WTC11 (cell line): ENCODE results near the gene EIF2S1. TPM values are rescaled to one million over a fixed set of nuclear protein-coding genes. Genes with fewer than 3 reads are reported as not detected.
"Not testable (repeated sequence)": the region's sequence is repeated elsewhere in the genome, so short reads cannot be mapped to it uniquely, and the experiment has no call there.

Source experiments
- ATAC-seq: fragments of 200-7000 bp; cut with Tn5 transposase; 2 replicates; pipeline ENCODE4 v1.10.0; 2021; ENCODE audit warnings: mild to moderate bottlenecking, moderate library complexity
- CTCF ChIA-PET: fragments of 300-600 bp; sonication (Branson Sonifier 250); formaldehyde crosslinking; loops from one replicate; lab custom pipeline; 2021; ENCODE audit warnings: antibody characterized with exemption; lab: Charles Lee
- POLR2A ChIA-PET: fragments of 350-600 bp; sonication (Branson Sonifier 250); formaldehyde crosslinking; loops from one replicate; lab custom pipeline; 2021; ENCODE audit warnings: antibody characterized with exemption; lab: Charles Lee
- DNase-seq: peaks from one replicate; pipeline ENCODE4 v3.0.0; 2021; ENCODE audit warnings: low spot score
- H3K27ac Mint-ChIP-seq: 2 replicates; pipeline ENCODE4 v1.8.0; 2021; ENCODE audit warnings: mixed read lengths
- H3K27me3 Mint-ChIP-seq: 2 replicates; pipeline ENCODE4 v1.8.0; 2021; ENCODE audit warnings: low read depth, mild to moderate bottlenecking, moderate library complexity, mixed read lengths
- H3K36me3 Mint-ChIP-seq: 2 replicates; pipeline ENCODE4 v1.8.0; 2021; ENCODE audit warnings: mixed read lengths
- H3K4me1 Mint-ChIP-seq: 2 replicates; pipeline ENCODE4 v1.8.0; 2022; ENCODE audit warnings: mixed read lengths
- H3K4me3 Mint-ChIP-seq: 2 replicates; pipeline ENCODE4 v1.8.0; 2021; ENCODE audit warnings: mild to moderate bottlenecking, moderate library complexity, mixed read lengths
- H3K9me3 Mint-ChIP-seq: 2 replicates; pipeline ENCODE4 v1.8.0; 2021; ENCODE audit warnings: mixed read lengths
- CREB1 ChIP-seq: sonication (generic); formaldehyde crosslinking; IDR thresholded peaks from 2 replicates; pipeline ENCODE4 v1.8.0; 2023; ENCODE audit warnings: mild to moderate bottlenecking, missing genetic modification reagents
- ESRRA ChIP-seq: sonication (generic); formaldehyde crosslinking; IDR thresholded peaks from 2 replicates; pipeline ENCODE4 v1.8.1; 2022; ENCODE audit warnings: mild to moderate bottlenecking, missing genetic modification reagents, borderline replicate concordance
- FOXP1 ChIP-seq: sonication (generic); formaldehyde crosslinking; IDR thresholded peaks from 2 replicates; pipeline ENCODE4 v1.8.0; 2022; ENCODE audit warnings: missing genetic modification reagents, mild to moderate bottlenecking, moderate library complexity, borderline replicate concordance
- HMGA2 ChIP-seq: fragments of 250-450 bp; sonication (Bioruptor Pico); IDR thresholded peaks from 2 replicates; pipeline ENCODE4 v1.4.0; 2021; ENCODE audit warnings: mild to moderate bottlenecking, moderate library complexity
- MLX ChIP-seq: sonication (generic); formaldehyde crosslinking; IDR thresholded peaks from 2 replicates; pipeline ENCODE4 v1.8.1; 2023; ENCODE audit warnings: mild to moderate bottlenecking, missing genetic modification reagents, moderate library complexity
- NFE2L1 ChIP-seq: sonication (generic); formaldehyde crosslinking; IDR thresholded peaks from 2 replicates; pipeline ENCODE4 v1.8.1; 2023; ENCODE audit warnings: missing genetic modification reagents
- PREB ChIP-seq: sonication (generic); formaldehyde crosslinking; IDR thresholded peaks from 2 replicates; pipeline ENCODE4 v1.8.1; 2022; ENCODE audit warnings: mild to moderate bottlenecking, missing genetic modification reagents, moderate library complexity, borderline replicate concordance
- SOX15 ChIP-seq: fragments of 250-450 bp; sonication (Bioruptor Pico); IDR thresholded peaks from 2 replicates; pipeline ENCODE4 v1.9.0; 2021; ENCODE audit warnings: mild to moderate bottlenecking
- ZNF138 ChIP-seq: sonication (generic); formaldehyde crosslinking; conservative IDR thresholded peaks from 2 replicates; pipeline ENCODE4 v1.8.1; 2022; ENCODE audit warnings: mild to moderate bottlenecking, moderate library complexity, missing genetic modification reagents
- ZNF219 ChIP-seq: sonication (generic); formaldehyde crosslinking; IDR thresholded peaks from 2 replicates; pipeline ENCODE4 v1.8.0; 2023; ENCODE audit warnings: missing genetic modification reagents, mild to moderate bottlenecking, borderline replicate concordance
- ZNF263 ChIP-seq: sonication (generic); formaldehyde crosslinking; IDR thresholded peaks from 2 replicates; pipeline ENCODE4 v1.8.1; 2022; ENCODE audit warnings: low read depth, mild to moderate bottlenecking, moderate library complexity, missing genetic modification reagents
- ZNF512 ChIP-seq: sonication (generic); formaldehyde crosslinking; IDR thresholded peaks from 2 replicates; pipeline ENCODE4 v1.8.1; 2022; ENCODE audit warnings: missing genetic modification reagents, borderline replicate concordance
- total RNA-seq: library from RNA; stranded (reverse); gene quantifications from 3 replicates; pipeline ENCODE4 v1.2.3, GENCODE V29; 2021
- TF ChIP-seq, protein P1 (sequence below): sonication (generic); formaldehyde crosslinking; IDR thresholded peaks from 2 replicates; pipeline ENCODE4 v1.8.0; 2023; ENCODE audit warnings: mild to moderate bottlenecking, missing genetic modification reagents
- TF ChIP-seq, protein P2 (sequence below): sonication (generic); formaldehyde crosslinking; IDR thresholded peaks from 2 replicates; pipeline ENCODE4 v1.8.1; 2022; ENCODE audit warnings: mild to moderate bottlenecking, moderate library complexity, missing genetic modification reagents
- TF ChIP-seq, protein P3 (sequence below): sonication (generic); formaldehyde crosslinking; IDR thresholded peaks from 2 replicates; pipeline ENCODE4 v1.8.0; 2023; ENCODE audit warnings: missing genetic modification reagents, mild to moderate bottlenecking, borderline replicate concordance
- TF ChIP-seq, protein P4 (sequence below): sonication (generic); formaldehyde crosslinking; IDR thresholded peaks from 2 replicates; pipeline ENCODE4 v1.8.1; 2023; ENCODE audit warnings: mild to moderate bottlenecking, missing genetic modification reagents, moderate library complexity

The EIF2S1 gene
- total RNA-seq, 1 experiment from 2014 or later: 137 TPM

- no peak for TF ChIP-seq ZNF512 (CRISPR knock-in tag)
These were observed 42.3 kb upstream of the EIF2S1 start (continued) for GRCh38 chr14:67317822-67318221.

- Mint-ChIP-seq H3K36me3 (peaks cover 14% of the 10 kb centered on the region), H3K9me3 (no peaks in the 10 kb centered on the region), H3K4me3 (no peak overlapping the region), H3K27ac (no peak overlapping the region), H3K27me3 (no peaks in the 10 kb centered on the region)
- CTCF ChIA-PET: interaction anchor here (0.6 to 1.4 kb wide), 4 partner anchors 16 to 96 kb away, joined by 3 to 5 read pairs (median 4); no protein-coding TSS in a partner anchor
- DNase-seq: no peak
- no peak for ATAC-seq
- POLR2A ChIA-PET: interaction anchor here (0.6 kb wide), 1 partner anchor 29 kb away, joined by 5 read pairs; no protein-coding TSS in a partner anchor
- TF ChIP-seq, protein P1, sequence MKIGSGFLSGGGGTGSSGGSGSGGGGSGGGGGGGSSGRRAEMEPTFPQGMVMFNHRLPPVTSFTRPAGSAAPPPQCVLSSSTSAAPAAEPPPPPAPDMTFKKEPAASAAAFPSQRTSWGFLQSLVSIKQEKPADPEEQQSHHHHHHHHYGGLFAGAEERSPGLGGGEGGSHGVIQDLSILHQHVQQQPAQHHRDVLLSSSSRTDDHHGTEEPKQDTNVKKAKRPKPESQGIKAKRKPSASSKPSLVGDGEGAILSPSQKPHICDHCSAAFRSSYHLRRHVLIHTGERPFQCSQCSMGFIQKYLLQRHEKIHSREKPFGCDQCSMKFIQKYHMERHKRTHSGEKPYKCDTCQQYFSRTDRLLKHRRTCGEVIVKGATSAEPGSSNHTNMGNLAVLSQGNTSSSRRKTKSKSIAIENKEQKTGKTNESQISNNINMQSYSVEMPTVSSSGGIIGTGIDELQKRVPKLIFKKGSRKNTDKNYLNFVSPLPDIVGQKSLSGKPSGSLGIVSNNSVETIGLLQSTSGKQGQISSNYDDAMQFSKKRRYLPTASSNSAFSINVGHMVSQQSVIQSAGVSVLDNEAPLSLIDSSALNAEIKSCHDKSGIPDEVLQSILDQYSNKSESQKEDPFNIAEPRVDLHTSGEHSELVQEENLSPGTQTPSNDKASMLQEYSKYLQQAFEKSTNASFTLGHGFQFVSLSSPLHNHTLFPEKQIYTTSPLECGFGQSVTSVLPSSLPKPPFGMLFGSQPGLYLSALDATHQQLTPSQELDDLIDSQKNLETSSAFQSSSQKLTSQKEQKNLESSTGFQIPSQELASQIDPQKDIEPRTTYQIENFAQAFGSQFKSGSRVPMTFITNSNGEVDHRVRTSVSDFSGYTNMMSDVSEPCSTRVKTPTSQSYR (CRISPR knock-in tag): no peak
- TF ChIP-seq, protein P2, sequence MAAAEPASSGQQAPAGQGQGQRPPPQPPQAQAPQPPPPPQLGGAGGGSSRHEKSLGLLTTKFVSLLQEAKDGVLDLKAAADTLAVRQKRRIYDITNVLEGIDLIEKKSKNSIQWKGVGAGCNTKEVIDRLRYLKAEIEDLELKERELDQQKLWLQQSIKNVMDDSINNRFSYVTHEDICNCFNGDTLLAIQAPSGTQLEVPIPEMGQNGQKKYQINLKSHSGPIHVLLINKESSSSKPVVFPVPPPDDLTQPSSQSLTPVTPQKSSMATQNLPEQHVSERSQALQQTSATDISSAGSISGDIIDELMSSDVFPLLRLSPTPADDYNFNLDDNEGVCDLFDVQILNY: no peak
- TF ChIP-seq SOX15: no peak
- TF ChIP-seq HMGA2 (CRISPR knock-in tag): no peak
- TF ChIP-seq CREB1 (CRISPR knock-in tag): no peak
- no peak for TF ChIP-seq NFE2L1 (CRISPR knock-in tag)
- no peak for TF ChIP-seq ESRRA (CRISPR knock-in tag)
- TF ChIP-seq MLX (CRISPR knock-in tag): no peak
- no peak for TF ChIP-seq ZNF138 (CRISPR knock-in tag)
- no peak for TF ChIP-seq ZNF219
- TF ChIP-seq, all 79 proteins: peak for 0
- no peaks in the 10 kb centered on the region for H3K4me1 Mint-ChIP-seq
These were observed 41.0 kb upstream of the EIF2S1 start for GRCh38 chr14:67319142-67319541.

DNA sequence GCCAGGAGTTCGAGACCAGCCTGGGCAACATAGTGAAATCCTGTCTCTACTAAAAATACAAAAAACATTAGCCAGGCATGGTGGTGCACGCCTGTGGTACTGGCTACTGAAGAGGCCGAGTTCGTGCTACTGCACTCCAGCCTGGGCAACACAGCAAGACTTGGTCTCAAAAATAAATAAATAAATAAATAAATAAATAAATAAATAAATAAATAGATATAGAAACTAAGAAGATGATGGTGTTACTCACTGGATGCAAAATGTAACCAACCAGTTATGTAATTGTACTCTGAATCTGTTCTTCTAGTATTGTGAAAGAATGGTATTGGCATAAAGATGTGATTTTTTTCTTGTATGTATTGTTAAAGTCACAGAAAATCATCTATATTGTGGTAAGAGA, 30.5 kb upstream of the EIF2S1 start:
- CTCF ChIA-PET, POLR2A ChIA-PET, DNase-seq, ATAC-seq, H3K9me3 Mint-ChIP-seq, H3K27ac Mint-ChIP-seq, H3K4me3 Mint-ChIP-seq, H3K27me3 Mint-ChIP-seq, H3K4me1 Mint-ChIP-seq: not testable (repeated sequence)
- peaks cover 33% of the 10 kb centered on the region for H3K36me3 Mint-ChIP-seq
- 0 out of 2 replicates have a peak, but pooled peaks have one; percentile 7 for TF ChIP-seq HMGA2 (CRISPR knock-in tag)

GRCh38 chr14:67331368-67332125, 28.6 kb upstream of the EIF2S1 start:
- DNase-seq: no peak
- peaks cover 4% of the 10 kb centered on the region; the same call in 1 of the 2 replicates for H3K9me3 Mint-ChIP-seq
- ATAC-seq: no peak
- H3K4me3 Mint-ChIP-seq: no peak overlapping the region
- no peaks in the 10 kb centered on the region for H3K4me1 Mint-ChIP-seq
- H3K36me3 Mint-ChIP-seq: peaks cover 34% of the 10 kb centered on the region
- POLR2A ChIA-PET: no interaction called here
- H3K27ac Mint-ChIP-seq: no peak overlapping the region
- CTCF ChIA-PET: no interaction called here
- no peaks in the 10 kb centered on the region for H3K27me3 Mint-ChIP-seq
- TF ChIP-seq ZNF138 (CRISPR knock-in tag) (no peak), FOXP1 (no peak), ZNF263 (CRISPR knock-in tag) (no peak), PREB (CRISPR knock-in tag) (no peak)
- TF ChIP-seq, protein P3, sequence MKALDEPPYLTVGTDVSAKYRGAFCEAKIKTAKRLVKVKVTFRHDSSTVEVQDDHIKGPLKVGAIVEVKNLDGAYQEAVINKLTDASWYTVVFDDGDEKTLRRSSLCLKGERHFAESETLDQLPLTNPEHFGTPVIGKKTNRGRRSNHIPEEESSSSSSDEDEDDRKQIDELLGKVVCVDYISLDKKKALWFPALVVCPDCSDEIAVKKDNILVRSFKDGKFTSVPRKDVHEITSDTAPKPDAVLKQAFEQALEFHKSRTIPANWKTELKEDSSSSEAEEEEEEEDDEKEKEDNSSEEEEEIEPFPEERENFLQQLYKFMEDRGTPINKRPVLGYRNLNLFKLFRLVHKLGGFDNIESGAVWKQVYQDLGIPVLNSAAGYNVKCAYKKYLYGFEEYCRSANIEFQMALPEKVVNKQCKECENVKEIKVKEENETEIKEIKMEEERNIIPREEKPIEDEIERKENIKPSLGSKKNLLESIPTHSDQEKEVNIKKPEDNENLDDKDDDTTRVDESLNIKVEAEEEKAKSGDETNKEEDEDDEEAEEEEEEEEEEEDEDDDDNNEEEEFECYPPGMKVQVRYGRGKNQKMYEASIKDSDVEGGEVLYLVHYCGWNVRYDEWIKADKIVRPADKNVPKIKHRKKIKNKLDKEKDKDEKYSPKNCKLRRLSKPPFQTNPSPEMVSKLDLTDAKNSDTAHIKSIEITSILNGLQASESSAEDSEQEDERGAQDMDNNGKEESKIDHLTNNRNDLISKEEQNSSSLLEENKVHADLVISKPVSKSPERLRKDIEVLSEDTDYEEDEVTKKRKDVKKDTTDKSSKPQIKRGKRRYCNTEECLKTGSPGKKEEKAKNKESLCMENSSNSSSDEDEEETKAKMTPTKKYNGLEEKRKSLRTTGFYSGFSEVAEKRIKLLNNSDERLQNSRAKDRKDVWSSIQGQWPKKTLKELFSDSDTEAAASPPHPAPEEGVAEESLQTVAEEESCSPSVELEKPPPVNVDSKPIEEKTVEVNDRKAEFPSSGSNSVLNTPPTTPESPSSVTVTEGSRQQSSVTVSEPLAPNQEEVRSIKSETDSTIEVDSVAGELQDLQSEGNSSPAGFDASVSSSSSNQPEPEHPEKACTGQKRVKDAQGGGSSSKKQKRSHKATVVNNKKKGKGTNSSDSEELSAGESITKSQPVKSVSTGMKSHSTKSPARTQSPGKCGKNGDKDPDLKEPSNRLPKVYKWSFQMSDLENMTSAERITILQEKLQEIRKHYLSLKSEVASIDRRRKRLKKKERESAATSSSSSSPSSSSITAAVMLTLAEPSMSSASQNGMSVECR: no peak
- TF ChIP-seq, protein P4, sequence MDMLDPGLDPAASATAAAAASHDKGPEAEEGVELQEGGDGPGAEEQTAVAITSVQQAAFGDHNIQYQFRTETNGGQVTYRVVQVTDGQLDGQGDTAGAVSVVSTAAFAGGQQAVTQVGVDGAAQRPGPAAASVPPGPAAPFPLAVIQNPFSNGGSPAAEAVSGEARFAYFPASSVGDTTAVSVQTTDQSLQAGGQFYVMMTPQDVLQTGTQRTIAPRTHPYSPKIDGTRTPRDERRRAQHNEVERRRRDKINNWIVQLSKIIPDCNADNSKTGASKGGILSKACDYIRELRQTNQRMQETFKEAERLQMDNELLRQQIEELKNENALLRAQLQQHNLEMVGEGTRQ (CRISPR knock-in tag): no peak
